Esophagus squamous epithelium (tissue), 4 donors: Measurements from ENCODE around the gene IRX4.

Experiments
- POLR2A ChIP-seq, 4 donors: fragments of 450-650 bp; IDR thresholded peaks; one replicate each; pipeline ENCODE4 v1.6.1; 2017; ENCODE audit warnings: antibody characterized with exemption in 4 of 4, mild to moderate bottlenecking in 4 of 4, moderate library complexity in 3 of 4
- TF ChIP-seq, protein P1 (sequence below), 6 experiments: fragments of 450-650 bp in 4 of 6; fragments of 200-600 bp in 2 of 6; sonication (generic) in 2 of 6; IDR thresholded peaks; one replicate each; pipeline ENCODE4 v1.5.1; 2016 to 2019; ENCODE audit warnings: antibody characterized with exemption in 6 of 6, mild to moderate bottlenecking in 4 of 6, moderate library complexity in 4 of 6

GRCh38 chr5:1931604-1932231 lies 49.0 kb upstream of the IRX4 start:
- TF ChIP-seq, protein P1, sequence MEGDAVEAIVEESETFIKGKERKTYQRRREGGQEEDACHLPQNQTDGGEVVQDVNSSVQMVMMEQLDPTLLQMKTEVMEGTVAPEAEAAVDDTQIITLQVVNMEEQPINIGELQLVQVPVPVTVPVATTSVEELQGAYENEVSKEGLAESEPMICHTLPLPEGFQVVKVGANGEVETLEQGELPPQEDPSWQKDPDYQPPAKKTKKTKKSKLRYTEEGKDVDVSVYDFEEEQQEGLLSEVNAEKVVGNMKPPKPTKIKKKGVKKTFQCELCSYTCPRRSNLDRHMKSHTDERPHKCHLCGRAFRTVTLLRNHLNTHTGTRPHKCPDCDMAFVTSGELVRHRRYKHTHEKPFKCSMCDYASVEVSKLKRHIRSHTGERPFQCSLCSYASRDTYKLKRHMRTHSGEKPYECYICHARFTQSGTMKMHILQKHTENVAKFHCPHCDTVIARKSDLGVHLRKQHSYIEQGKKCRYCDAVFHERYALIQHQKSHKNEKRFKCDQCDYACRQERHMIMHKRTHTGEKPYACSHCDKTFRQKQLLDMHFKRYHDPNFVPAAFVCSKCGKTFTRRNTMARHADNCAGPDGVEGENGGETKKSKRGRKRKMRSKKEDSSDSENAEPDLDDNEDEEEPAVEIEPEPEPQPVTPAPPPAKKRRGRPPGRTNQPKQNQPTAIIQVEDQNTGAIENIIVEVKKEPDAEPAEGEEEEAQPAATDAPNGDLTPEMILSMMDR (IDR thresholded peaks at IDR 0.05), result no peak
- TF ChIP-seq POLR2A (IDR thresholded peaks at IDR 0.05), result peak in 1 of 4 donors; percentile 19
